Heart left ventricle (tissue), 13 donors: ENCODE data around the gene C19orf73.

Experiments used
- CTCF ChIP-seq, 12 donors: fragments of 200-600 bp; sonication (generic) in 4 of 12; IDR thresholded peaks; one replicate each; pipeline versions ENCODE4 v1.5.0 to v1.8.0; 2018 to 2022; ENCODE audit warnings: antibody characterized with exemption in 12 of 12, mild to moderate bottlenecking in 5 of 12
- POLR2A ChIP-seq, 2 donors: fragments of 450-650 bp; IDR thresholded peaks; one replicate each; pipeline ENCODE4 v1.6.1; 2017; ENCODE audit warnings: antibody characterized with exemption in 2 of 2, mild to moderate bottlenecking in 2 of 2, moderate library complexity in 2 of 2
- donor health status: ischemic (EF 13 %, LVEDD 7.1; RV severe dilation, severe dysfunction).
- donor health status: DM: no; HTN: yes; CAD: no.
- donor health status: DM: no; HTN: no; CAD: no.
- donor health status: ischemic (EF 25% LVEDD 6.9; RV normal size, moderate dysfunction).
- donor health status: ischemic (EF 25% LVEDD 5.7; RV mildly dilated, moderate dysfunction).
- donor health status: ischemic (EF 35%, LVEDD 5.7; RV mildly dilated, moderate dysfunction).
- donor health status: nonischemic (EF 11% LVEDD 7.7; RV severe dilation, severe dysfunction).
- donor health status: DM: yes; HTN: yes; CAD: no.
- donor health status: PGD.
- donor health status: ischemic (EF 29% LVEDD 5.4; RV normal size, mild dysfunction).
- donor health status: nonischemic (EF 23%, LVEDD 6.1; RV moderate dilation, normal function).

- TF ChIP-seq CTCF (IDR thresholded peaks at IDR 0.05) (peak; percentile 97 to 100 (median 99)), POLR2A (IDR thresholded peaks at IDR 0.05) (no peak)
Observed at GRCh38 chr19:49097453-49098288, 21.3 kb downstream of the C19orf73 start.
